GM21526 (cell line): ENCODE measurements around the gene SLC2A6.

Experiments used
- ATAC-seq: cut with Tn5 transposase; IDR thresholded peaks from one replicate; pipeline ENCODE4 v1.9.1; 2021; ENCODE audit warnings: moderate library complexity; ENCODE audit not compliant: unreplicated experiment, low FRiP score

Gene SLC2A6

DNA sequence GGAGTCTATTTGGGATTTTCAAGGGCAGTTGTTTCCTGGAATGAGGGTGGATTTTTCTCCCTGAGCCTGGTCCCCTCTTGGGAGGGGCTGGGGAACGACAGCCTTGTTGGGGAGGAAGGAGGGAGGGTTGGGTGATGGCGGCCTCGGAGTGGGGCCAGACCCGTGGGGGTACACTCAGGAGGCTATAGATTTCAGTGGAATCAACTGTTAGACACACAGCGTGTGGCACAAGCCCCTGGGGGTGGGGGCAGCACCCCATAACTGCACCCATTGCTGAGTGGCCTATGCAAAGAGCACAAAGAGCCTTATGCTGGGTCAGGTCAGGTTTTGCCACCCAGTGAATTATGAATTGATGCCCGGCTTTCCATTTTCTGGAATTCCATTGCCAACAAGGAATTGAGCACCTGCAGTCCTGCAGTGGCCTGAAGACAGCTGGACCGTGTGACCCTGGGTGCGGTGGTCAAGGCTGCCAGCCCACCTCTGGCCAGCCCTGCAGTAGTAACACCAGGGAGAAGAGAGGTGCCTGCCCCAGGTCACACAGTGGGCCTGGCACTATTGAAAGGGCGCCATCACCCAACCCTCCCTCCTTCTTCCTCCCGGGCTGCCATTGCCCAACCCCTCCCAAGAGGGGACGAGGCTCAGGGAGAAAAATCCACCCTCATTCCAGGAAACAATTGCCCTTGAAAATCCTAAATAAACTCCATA lies 37.5 kb upstream of the SLC2A6 start:
- no peak for ATAC-seq

DNA sequence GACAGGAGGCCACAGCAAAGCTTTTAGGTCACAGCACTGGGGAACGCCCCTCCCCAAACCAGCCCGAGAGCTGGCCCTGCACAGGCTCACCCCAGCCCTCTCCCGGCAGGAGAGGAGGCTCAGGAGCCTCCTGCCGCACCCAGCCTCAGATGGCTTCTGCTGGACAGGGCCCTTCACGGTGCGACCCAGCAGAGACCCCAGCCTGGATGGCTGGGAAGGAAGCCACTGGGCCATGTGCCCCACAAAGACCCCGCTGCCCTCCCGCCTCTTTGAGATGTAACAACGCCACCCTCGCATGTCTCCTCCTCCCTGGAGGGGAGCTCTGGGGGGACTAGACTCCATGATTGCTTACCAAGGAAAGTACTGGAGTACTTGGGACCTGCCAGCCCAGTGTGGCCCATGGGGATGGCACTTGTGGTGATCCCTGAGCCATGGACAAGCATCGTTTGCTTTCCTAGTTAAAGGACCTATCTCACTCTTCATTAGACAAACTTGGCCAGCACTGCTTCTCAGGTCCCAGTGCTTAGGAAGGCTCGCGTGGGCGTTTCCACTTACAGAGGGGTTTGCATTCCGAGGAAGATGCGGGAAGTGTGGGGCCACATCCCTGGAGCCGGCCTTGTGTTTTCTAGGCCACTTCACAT lies 36.8 kb upstream of the SLC2A6 start:
- no peak for ATAC-seq

DNA sequence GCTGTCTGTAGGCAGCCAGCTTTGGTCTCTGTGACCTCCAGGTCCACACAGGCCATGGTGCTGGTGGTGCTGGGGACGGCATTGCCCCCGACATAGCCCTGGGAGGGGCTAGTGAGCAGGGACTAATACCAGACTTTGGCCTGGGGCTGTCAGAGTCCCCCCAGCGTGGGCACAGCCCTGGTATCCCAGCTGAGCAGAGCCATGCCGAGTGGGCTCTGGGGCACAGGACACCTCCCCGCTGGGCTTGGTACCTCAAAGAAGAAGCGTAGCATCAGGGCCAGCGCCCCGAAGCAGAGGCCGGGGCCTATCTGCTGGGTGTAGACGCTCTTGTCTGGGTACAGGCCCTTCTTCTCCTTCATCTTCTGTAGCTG lies 36.3 kb upstream of the SLC2A6 start:
- ATAC-seq, result no peak

DNA sequence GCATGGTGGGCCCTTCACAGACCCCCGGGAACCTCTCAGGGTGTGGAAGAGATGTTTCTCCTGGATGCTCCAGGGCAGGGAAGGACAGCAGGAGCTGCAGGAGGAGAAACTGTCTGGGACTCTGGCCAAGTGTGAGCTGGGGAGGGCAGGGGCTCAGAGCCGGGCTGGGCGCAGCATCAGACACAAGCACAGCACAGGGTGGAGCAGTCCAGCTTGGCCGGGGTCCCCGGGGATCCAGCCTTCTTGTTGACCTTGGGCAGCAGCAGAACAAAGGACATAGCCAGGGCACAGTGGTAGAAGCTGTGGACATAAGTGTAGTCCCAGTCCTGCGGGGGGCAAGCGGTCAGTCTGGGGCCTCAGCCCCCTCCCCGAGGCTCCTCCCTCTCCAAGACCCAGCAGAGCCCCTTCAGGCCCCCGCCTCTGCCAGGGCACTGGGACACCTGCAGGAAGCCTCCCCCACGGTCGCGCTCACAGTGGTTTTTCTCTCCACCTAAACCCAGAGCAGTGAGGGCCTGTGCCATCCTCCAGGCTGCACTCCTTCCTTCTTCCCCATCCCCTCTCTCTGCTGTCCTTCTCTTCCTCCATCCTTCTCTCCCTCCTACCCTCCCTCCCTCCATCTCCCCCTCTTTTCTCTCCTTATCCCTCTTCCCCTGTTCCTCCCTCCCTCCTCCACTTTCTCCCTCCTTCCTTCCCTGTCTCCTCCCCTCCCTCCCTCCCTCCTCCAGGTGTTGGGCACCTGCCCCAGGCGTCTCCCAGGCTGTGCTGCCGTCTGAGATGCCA lies 35.8 kb upstream of the SLC2A6 start:
- no peak for ATAC-seq

DNA sequence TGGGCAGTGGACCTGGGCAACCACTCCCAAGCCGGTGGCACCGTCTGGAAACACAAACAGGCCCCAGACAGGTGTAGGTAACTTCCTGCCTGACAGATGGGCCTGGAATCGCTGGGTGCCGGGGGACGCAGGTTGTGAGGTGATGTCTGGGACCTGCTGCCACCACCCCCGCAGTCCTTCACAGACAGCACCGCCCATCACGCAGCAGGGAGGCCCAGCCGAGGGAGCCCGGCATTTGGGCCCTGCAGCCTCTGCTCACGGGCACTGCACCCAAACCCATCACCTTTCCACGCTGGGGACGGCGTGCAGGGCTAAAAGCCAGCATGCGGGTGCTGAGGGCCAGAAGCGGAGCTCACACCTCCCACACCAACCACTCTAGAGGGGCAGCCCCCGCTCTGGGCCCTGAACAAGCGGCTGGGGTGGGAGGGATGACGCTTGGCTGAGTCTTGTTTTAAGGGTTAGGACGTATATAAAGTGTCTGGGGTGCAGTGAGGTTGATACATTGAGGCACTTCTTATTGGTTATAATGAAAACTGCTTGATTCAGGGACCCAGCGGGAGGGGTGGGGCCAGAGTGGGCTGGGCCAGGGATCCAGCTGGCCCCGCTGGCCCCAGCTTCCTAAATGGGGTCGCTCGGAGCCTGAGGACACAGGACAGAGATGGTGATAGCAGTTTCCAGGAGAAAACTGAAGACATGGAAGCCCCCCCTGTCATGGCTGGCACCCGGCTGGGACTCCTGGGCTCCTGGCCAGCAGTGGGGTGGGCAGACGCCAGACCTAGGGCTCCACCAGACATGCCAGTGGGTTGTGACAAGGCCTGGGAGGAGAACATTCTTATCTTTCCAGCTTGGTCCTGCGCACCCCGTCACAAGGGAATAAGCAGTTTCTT lies 34.6 kb upstream of the SLC2A6 start:
- no peak for ATAC-seq

DNA sequence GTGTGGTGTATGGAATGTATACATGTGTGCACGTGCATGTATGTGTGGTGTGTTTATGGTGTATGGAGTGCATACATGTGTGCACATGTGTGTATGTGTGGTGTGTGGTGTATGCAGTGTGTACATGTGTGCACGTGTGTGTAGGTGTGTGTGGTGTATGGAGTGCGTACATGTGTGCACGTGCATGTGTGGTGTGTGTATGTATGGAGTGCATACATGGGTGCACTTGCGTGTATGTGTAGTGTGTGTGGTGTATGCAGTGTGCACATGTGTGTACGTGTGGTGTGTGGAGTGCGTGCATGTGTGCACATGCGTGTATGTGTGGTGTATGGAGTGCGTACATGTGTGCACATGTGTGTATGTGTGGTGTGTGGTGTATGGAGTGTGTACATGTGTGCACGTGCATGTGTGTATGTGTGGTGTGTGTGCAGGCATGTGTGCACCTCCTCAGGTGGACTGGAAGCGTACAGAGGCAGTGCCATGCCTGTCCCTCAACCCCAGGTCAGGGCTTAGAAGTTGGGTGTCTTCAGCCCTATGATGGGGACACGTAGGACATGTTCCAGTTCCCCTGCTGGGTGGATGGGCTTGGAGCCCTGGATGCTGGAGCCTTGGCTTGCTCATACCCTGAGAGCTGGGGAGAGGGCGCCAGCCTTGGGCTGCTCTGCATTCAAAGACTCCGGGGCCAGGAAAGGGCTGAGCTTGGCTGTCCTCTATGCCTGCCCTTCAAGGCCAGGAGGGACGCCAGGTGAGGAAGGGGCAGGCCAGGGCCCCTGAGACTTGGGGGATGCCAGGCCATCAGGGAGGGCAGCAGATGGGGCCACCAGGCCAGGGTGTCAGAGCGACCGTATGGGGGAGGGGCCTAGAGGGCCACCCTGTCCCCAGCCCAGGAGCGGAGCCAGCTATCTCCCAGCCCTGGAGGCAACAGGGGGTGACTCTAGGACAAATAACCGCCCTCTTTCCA lies 33.6 kb upstream of the SLC2A6 start:
- ATAC-seq, result no peak

DNA sequence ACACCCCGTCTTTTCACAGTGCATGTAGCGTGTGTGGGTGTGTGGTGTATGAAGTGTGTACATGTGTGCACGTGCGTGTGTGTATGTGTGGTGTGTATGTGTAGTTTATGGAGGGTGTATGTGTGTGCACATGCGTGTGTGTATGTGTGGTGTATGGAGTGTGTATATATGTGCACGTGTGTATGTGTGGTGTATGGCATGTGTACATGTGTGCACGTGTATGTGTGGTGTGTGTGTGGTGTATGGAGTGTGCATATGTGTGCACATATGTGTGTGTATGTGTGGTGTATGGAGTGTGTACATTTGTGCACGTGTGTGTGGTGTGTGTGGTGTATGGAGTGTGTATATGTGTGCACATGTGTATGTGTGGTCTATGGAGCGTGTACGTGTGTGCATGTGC lies 32.7 kb upstream of the SLC2A6 start:
- ATAC-seq, result no peak

DNA sequence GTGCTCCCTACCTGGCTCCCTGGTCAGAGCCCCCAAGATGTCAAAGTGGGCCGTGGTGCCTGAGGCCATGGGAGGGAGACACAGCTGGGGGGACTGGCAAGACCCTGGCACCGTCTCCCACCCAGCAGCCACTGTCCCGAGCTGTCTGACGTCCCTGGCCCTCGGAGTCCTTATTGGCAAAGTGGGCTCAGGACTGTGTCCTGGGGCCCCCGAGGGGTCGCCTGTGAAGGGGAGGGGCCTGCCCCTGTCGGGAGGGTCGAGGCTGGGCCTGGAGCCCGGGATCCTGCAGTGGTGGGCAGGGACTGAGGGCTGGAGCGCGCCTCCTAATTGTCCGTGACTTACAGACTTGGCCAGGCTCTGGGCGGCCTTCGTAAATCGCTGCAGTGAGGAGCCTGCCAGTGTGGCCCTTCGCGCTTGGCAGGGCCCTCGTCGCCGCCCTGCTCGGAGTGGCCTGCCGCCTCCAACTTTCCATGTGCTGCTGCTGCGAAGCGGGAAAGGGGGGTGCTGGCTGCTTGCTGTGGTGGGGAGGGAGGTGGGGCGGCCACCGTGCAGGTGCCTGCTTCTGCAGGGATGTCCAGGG lies 32.1 kb upstream of the SLC2A6 start:
- no peak for ATAC-seq

DNA sequence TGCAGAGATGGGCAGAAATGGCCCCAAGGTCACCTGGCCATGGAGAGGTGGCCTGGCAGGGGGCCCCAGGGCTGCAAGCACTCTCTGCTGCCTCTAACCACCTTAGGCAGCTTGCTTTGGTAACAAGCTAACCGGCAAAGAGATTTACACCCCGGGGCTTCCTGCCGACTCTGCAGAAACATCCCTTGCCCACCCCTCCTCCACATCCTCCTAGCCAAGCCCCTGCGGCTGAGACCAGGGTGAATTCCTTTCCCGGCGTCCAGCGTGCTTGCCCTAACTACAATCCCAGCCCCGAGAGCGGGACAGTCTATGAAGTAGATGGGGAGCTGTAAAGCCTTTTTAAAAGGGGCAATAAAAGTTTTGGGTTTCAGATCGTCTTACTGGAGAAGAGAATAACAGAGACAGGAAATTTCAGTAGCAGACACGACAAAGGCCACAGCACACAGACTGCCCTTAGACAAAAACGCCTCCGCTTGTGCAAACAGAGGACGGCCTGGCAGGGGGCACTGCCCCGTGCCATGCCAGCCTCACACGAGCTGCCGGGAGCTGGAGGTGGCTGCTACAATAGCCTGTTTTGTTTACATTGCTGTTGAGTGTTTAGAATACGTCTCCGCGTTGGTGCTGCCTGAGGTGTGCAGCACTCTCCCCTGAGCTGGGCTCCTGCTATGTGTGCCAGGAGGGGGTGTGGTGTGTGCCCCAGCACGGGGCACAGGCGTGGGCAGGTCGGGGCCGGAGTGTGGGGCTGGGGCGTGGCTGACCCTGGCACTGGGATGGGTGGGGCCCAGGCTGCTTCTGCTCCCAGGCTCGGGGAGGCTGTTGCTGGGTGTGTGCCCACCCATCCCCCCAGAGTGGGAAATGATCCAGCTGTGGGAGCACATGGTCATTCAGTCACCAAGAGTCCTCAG lies 30.5 kb upstream of the SLC2A6 start:
- ATAC-seq, result no peak

DNA sequence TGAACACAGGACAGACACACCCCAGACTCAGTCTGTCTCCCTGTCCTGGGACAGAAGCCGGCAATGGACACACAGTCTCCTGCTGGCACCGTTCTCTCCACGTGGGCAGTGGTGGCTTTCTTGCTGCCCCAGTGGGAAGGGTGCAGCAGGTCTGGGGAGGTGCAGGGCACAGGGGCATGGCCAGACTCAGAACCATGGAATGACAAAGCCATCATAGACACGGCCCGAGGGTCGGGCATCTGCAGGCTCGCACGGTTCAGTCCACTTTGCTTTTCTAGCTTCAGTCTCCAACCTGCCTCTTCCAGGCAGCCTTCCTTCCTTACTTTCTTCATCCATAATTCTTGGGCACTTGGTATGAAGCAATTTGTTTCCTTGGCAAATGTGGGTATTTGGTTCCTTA lies 29.1 kb upstream of the SLC2A6 start:
- no peak for ATAC-seq

DNA sequence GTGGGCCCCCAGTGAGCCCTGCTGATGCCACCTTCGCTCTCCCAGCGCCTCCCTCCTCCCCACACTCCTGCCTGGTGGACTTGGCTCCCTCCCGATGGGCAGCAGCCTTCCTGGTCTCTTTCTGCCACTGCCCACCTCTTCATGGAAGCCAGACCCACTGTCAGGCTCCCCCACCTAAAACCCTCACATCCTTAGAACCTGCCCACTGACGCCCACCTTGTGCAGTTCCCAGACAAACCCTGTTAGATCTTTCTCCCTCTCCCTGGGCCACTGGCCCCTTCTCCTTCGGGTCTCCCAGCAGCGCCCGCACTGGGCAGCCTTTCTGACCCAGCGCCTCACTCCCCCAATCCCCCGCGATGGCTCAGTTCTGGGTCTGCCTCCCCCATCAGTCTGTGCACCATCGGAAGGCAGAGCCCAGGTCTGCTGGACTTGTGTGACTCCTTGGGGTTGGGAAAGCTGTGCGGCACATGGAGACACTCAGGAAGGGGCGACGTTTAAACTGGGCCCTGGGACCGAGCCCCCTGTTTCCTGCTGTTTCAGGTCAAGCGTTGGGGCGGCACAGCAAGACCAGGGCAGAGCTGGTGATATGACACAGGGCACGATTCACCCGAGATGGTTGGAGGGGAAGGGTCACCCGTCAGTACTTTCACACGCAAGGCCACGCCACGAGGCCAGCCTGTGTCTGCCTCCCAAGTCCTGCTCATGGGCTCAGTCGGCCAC lies 28.5 kb upstream of the SLC2A6 start:
- no peak for ATAC-seq

DNA sequence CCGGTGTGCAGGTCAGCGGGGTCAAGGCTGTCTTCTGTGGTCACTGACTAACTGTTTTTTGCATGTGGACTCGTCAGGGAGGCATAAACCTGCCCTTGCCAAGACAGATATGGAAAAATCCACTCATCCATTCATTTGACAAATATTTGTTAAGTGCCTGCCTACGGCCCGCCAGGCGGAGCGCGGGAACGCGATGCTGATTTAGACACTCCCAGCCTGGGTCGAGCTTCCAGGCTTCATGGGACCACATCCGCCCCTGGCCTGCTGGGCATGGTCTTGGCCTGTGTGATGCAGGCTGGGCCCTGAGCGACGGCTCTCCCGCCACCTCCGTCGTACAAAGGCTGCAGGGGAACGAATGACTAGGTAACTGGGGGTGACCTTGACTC lies 27.7 kb upstream of the SLC2A6 start:
- no peak for ATAC-seq

DNA sequence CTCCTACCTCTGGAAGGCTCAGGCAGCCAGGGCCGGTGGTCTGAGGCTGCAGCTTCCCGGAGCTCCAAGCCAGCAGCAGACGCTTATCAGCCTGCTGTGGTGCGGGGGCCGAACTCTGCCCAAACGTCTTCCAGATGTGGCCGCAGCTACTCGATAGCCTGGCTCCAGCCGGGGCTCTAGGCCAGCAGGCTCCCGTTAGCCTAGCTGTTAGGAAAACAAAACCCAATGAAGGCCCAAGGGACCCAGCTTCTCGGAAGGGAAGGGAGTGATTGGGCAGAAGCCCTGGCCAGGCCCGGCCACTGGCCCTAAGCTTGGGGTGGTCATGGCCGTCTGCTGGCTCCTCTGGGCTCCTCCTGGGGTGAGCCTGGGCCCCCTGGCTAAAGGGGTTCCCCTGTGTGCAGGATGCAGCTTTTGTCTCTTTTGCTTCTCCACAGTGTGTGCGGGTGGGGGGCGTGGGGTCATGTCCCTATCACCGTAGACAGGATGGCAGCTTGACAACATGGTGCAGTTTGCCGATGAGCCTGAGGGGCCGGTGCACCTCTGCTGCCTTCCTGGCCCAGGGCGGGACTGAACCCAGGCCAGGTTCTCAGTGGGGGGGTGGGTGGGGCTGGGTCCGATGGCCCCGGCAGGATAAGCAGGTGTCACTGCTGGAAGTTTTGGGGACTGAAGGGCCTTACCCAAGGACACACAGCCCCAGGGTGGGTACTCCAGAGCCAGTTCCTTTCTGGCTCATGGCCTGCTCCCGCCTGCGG lies 27.2 kb upstream of the SLC2A6 start:
- no peak for ATAC-seq

DNA sequence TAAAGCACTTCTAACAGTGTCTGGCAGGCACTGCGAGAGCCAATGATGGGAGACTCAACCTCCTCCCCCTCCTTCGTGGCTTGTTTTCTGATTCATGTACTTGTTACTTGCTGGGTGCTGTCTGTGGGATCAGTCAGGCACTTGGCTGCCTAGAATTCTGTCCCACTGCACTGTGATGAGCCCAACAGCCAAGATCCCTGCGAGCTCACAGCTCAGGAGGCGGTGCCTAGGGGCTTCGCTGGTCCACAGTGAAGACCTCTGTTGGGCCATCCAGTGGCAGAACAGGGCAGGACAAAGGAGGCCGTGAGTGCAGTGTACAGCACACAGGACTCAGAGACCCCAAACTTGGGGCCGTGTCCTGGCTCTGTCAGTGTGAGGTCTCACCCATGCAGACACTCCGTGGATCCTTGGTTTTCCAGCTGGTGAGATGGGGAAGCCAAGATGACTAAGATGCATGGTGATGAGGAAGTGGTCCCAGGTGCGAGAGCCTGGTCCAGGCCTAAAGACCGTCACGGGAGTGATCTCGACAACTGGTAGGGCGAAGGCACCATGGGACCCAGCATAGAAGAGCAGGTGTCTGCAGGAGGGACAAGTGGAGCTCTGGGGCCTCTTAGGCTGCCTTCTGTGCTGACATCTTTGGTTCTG lies 26.4 kb upstream of the SLC2A6 start:
- ATAC-seq, result no peak

DNA sequence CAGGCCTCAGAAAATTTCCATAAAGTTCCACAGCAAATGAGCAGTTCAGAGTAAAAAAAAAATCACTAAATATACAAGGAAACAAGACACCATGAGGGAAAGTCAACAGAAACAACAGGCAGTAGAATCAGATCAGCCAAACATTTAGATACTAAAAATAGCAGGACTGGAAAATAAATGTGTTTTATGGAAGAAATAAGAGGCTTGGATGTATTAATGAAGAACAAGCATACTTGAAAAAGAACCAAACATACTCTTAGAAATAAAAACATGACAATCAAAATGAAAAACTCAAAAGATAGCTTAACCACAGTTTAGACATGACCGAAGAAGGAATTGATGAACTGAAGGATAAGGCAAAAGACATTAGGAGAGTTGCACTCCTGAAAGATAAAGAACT lies 23.2 kb upstream of the SLC2A6 start:
- ATAC-seq, result no peak

DNA sequence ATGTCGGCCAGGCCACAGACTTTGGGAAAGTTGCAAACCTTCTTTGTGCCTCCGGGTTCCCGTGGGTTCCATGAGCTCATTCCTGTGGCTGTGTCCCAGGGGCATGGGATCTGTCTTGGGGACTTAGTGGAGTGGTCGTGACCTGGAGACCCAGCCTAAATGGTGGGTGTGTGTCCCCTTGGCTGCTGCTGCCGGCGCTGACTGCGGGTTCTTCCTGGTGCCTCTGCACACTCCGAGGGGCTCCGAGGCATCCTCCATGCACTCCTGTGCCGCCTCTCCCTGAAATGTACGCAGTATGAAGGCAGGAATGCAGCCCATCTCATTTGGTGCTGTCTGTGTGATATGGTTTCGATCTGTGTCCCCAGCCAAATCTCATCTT lies 21.0 kb upstream of the SLC2A6 start:
- ATAC-seq, result no peak
